DND-41 (cell line): ENCODE data around the gene PSEN2.

Experiments
- ATAC-seq: fragments of 200-7000 bp; cut with Tn5 transposase; 3 replicates; pipeline ENCODE4 v1.9.1; 2021; ENCODE audit warnings: low read depth; ENCODE audit not compliant: insufficient read depth
- DNase-seq: peaks from one replicate; pipeline ENCODE4 v3.0.0-alpha.2; 2020
- H2AFZ ChIP-seq: 2 replicates; pipeline ENCODE4 v1.6.0; 2012; ENCODE audit warnings: low read depth, low read length
- H3K27ac ChIP-seq: 2 replicates; pipeline ENCODE4 v1.5.1; 2012; ENCODE audit warnings: low read length, inconsistent platforms
- H3K27me3 ChIP-seq: fragments of 200-600 bp; sonication (generic); 2 replicates; pipeline ENCODE4 v1.6.0; 2012; ENCODE audit warnings: low read length, mild to moderate bottlenecking, inconsistent platforms; ENCODE audit not compliant: insufficient read depth, poor library complexity
- H3K36me3 ChIP-seq: 2 replicates; pipeline ENCODE4 v1.5.1; 2012; ENCODE audit warnings: low read length, inconsistent platforms; ENCODE audit not compliant: insufficient read depth
- H3K4me1 ChIP-seq: 2 replicates; pipeline ENCODE4 v1.5.1; 2012; ENCODE audit warnings: mild to moderate bottlenecking, low read length; ENCODE audit not compliant: insufficient read depth
- H3K4me2 ChIP-seq: 2 replicates; pipeline ENCODE4 v1.6.0; 2012; ENCODE audit warnings: mild to moderate bottlenecking, moderate library complexity, low read length, inconsistent platforms; ENCODE audit not compliant: insufficient read depth
- H3K4me3 ChIP-seq, 2 experiments: fragments of 200-600 bp in 1 of 2; shearing (Covaris generic) in 1 of 2; 2 replicates each; pipeline ENCODE4 v1.5.1; 2012 to 2016; ENCODE audit warnings: inconsistent platforms in 2 of 2, low read length in 2 of 2, mild to moderate bottlenecking in 2 of 2, low read depth in 1 of 2, moderate library complexity in 1 of 2
- H3K79me2 ChIP-seq: 2 replicates; pipeline ENCODE4 v1.6.0; 2012; ENCODE audit warnings: low read length, inconsistent platforms; ENCODE audit not compliant: insufficient read depth
- H3K9ac ChIP-seq: 2 replicates; pipeline ENCODE4 v1.6.0; 2012; ENCODE audit warnings: low read depth, mild to moderate bottlenecking, inconsistent platforms, low read length, moderate library complexity
- H3K9me3 ChIP-seq: 2 replicates; pipeline ENCODE4 v1.5.1; 2012; ENCODE audit warnings: low read length, moderate library complexity, mild to moderate bottlenecking, inconsistent platforms; ENCODE audit not compliant: insufficient read depth, severe bottlenecking
- H4K20me1 ChIP-seq: 2 replicates; pipeline ENCODE4 v1.6.0; 2012; ENCODE audit warnings: low read length; ENCODE audit not compliant: insufficient read depth
- CTCF ChIP-seq: IDR thresholded peaks from 2 replicates; pipeline ENCODE4 v1.5.1; 2012; ENCODE audit warnings: borderline replicate concordance, low read length, moderate library complexity, mild to moderate bottlenecking; ENCODE audit not compliant: poor library complexity, severe bottlenecking; ENCODE audit errors: extremely low read depth
- EZH2 ChIP-seq: IDR thresholded peaks from 3 replicates; pipeline ENCODE4 v1.6.1; 2012; ENCODE audit warnings: borderline replicate concordance, low read depth, mild to moderate bottlenecking, moderate library complexity, low read length, inconsistent platforms; ENCODE audit not compliant: severe bottlenecking

The PSEN2 gene

GRCh38 chr1:226888021-226888420, 17.6 kb downstream of the PSEN2 start:
- Histone ChIP-seq H2AFZ (no peak overlapping the region), H3K27me3 (no peaks in the 10 kb centered on the region), H3K36me3 (no peaks in the 10 kb centered on the region), H3K79me2 (no peaks in the 10 kb centered on the region), H3K4me3 (no peak overlapping the region), H3K27ac (no peak overlapping the region), H3K4me1 (peaks cover 5% of the 10 kb centered on the region; the same call in 1 of the 2 replicates), H3K4me2 (no peak overlapping the region), H3K9me3 (no peaks in the 10 kb centered on the region), H4K20me1 (no peaks in the 10 kb centered on the region), H3K9ac (no peak overlapping the region)
- DNase-seq (no peak), ATAC-seq (no peak)
- TF ChIP-seq EZH2 = no peak
- no peak for TF ChIP-seq CTCF

DNA sequence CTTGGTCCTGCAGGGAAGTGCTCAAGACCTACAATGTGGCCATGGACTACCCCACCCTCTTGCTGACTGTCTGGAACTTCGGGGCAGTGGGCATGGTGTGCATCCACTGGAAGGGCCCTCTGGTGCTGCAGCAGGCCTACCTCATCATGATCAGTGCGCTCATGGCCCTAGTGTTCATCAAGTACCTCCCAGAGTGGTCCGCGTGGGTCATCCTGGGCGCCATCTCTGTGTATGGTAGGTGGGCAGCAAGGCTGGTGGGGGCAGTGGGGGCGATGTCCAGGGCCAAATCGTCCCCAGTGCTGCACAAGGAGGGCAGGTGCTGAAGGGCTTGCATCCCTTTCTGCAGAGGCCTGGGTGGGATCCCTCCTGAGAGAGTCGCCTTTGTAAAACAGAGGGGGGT, 18.4 kb downstream of the PSEN2 start:
- no peaks in the 10 kb centered on the region for H3K36me3 ChIP-seq
- ATAC-seq = no peak
- 0 out of 2 replicates have a peak, but pooled peaks cover 3% of the 10 kb centered on the region for H3K4me1 ChIP-seq
- H3K4me2 ChIP-seq = no peak overlapping the region
- H4K20me1 ChIP-seq = no peaks in the 10 kb centered on the region
- TF ChIP-seq CTCF (no peak), EZH2 (no peak)
- no peaks in the 10 kb centered on the region for H3K27me3 ChIP-seq
- H3K9ac ChIP-seq = no peak overlapping the region
- DNase-seq = no peak
- no peaks in the 10 kb centered on the region for H3K9me3 ChIP-seq
- H2AFZ ChIP-seq = no peak overlapping the region
- no peak overlapping the region for H3K4me3 ChIP-seq
- H3K27ac ChIP-seq = no peak overlapping the region
- no peaks in the 10 kb centered on the region for H3K79me2 ChIP-seq

DNA sequence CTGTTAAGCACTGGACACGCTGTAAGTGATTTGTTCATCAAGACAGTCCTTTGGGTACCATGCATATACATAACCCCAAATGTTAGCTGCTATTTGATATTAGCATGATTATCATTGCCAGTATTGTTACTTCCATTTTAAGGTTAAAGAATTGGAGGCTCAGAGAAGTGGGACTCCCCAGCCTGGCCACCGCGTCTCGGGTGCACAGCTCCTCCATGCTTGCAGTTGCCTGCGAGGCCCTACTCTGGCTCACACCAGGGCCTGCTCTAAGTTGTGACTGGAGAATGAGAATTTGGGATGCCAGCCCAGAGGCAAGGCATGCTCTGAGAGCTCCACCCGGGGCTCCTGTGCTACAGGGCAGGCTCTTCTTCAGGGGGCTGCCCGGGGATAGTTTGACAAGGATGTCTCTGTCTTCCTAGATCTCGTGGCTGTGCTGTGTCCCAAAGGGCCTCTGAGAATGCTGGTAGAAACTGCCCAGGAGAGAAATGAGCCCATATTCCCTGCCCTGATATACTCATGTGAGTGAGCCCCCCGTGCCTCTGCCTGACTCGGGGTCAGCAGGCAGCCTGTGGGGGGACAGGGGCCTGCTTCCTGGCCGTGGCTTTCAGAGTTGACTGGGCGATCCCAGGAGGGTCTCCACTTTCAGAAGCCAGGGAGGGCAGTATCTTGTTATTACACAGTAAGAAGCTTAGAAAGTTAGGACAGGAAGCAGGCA, 19.4 kb downstream of the PSEN2 start:
- Histone ChIP-seq H3K9ac (no peak overlapping the region), H2AFZ (no peak overlapping the region), H3K4me1 (0 out of 2 replicates have a peak, but pooled peaks cover 3% of the 10 kb centered on the region), H3K9me3 (no peaks in the 10 kb centered on the region), H3K36me3 (no peaks in the 10 kb centered on the region), H3K27me3 (no peaks in the 10 kb centered on the region), H3K4me3 (no peak overlapping the region), H4K20me1 (no peaks in the 10 kb centered on the region), H3K79me2 (no peaks in the 10 kb centered on the region), H3K4me2 (no peak overlapping the region), H3K27ac (no peak overlapping the region)
- DNase-seq (no peak), ATAC-seq (no peak)
- TF ChIP-seq EZH2 (no peak), CTCF (no peak)
